ENCODE results near the gene PCDHA6.

PCDHA6 gene

GRCh38 chr5:140855772-140856674 is 28.3 kb downstream of the PCDHA6 start, which contains the start of gene PCDHA10:
PCDHA10 (plus strand) TSS chr5:140855897; CDS start chr5:140856049, 152 bp downstream.
- H4K20me1 ChIP-seq (ENCODE audit: insufficient read depth, low read length, poor library complexity, severe bottlenecking): no peaks in the 10 kb centered on the region
- H3K4me1 ChIP-seq (ENCODE audit: insufficient read depth, low read length, poor library complexity, severe bottlenecking): no peaks in the 10 kb centered on the region
- H3K79me2 ChIP-seq (ENCODE audit: insufficient read depth, low read length): no peaks in the 10 kb centered on the region
- H3K9ac ChIP-seq (ENCODE audit: low read depth, low read length, poor library complexity, severe bottlenecking): no peak within 1 kb of the TSS
- H3K9me3 ChIP-seq (ENCODE audit: insufficient read depth, low read depth, low read length): no peaks in the 10 kb centered on the region
- H3K4me3 ChIP-seq (ENCODE audit: low read length, poor library complexity, severe bottlenecking): no peak within 1 kb of the TSS
- no peaks in the 10 kb centered on the region for H3K27me3 ChIP-seq (ENCODE audit: insufficient read depth, low read length, poor library complexity, severe bottlenecking)
- TF ChIP-seq CTCF (conservative IDR thresholded peaks at IDR 0.05; ENCODE audit: low read length) (peak; percentile 47), EZH2phosphoT487 (IDR thresholded peaks at IDR 0.05; ENCODE audit: borderline replicate concordance) (no peak)
- no peaks in the 10 kb centered on the region for H3F3A ChIP-seq (ENCODE audit: low read depth)
- no peak within 1 kb of the TSS for H3K4me2 ChIP-seq (ENCODE audit: low read depth, low read length, poor library complexity, severe bottlenecking)
- H2AFZ ChIP-seq (ENCODE audit: low read length): no peak within 1 kb of the TSS
- H3K9me2 ChIP-seq (replicated peaks; ENCODE audit: low read depth, low read length): no peaks in the 10 kb centered on the region
- H3K36me3 ChIP-seq (ENCODE audit: insufficient read depth, low read length): no peaks in the 10 kb centered on the region

- Histone ChIP-seq H3K4me3 (ENCODE audit: low read length, poor library complexity, severe bottlenecking) (no peak overlapping the region), H4K20me1 (ENCODE audit: insufficient read depth, low read length, poor library complexity, severe bottlenecking) (no peaks in the 10 kb centered on the region), H3K4me2 (ENCODE audit: low read depth, low read length, poor library complexity, severe bottlenecking) (no peak overlapping the region), H3K36me3 (ENCODE audit: insufficient read depth, low read length) (no peaks in the 10 kb centered on the region), H3K79me2 (ENCODE audit: insufficient read depth, low read length) (no peaks in the 10 kb centered on the region), H3K9ac (ENCODE audit: low read depth, low read length, poor library complexity, severe bottlenecking) (no peak overlapping the region), H2AFZ (ENCODE audit: low read length) (no peak overlapping the region), H3F3A (ENCODE audit: low read depth) (no peaks in the 10 kb centered on the region), H3K27me3 (ENCODE audit: insufficient read depth, low read length, poor library complexity, severe bottlenecking) (no peaks in the 10 kb centered on the region), H3K9me2 (replicated peaks; ENCODE audit: low read depth, low read length) (no peaks in the 10 kb centered on the region), H3K9me3 (ENCODE audit: insufficient read depth, low read depth, low read length) (no peaks in the 10 kb centered on the region), H3K4me1 (ENCODE audit: insufficient read depth, low read length, poor library complexity, severe bottlenecking) (no peaks in the 10 kb centered on the region)
- TF ChIP-seq CTCF (conservative IDR thresholded peaks at IDR 0.05; ENCODE audit: low read length) (no peak), EZH2phosphoT487 (IDR thresholded peaks at IDR 0.05; ENCODE audit: borderline replicate concordance) (no peak)
These were observed 29.6 kb downstream of the PCDHA6 start for GRCh38 chr5:140857177-140857986.

DNA sequence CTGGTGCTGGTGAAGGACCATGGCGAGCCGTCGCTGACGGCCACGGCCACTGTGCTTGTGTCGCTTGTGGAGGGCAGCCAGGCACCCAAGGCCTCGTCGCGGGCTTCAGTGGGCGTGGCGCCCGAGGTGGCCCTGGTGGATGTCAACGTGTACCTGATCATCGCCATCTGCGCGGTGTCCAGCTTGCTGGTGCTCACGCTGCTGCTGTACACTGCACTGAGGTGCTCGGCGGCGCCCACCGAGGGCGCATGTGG is 30.2 kb downstream of the PCDHA6 start:
- TF ChIP-seq CTCF (conservative IDR thresholded peaks at IDR 0.05; ENCODE audit: low read length) (no peak), EZH2phosphoT487 (IDR thresholded peaks at IDR 0.05; ENCODE audit: borderline replicate concordance) (no peak)
- no peak overlapping the region for H3K9ac ChIP-seq (ENCODE audit: low read depth, low read length, poor library complexity, severe bottlenecking)
- H3K27me3 ChIP-seq (ENCODE audit: insufficient read depth, low read length, poor library complexity, severe bottlenecking): no peaks in the 10 kb centered on the region
- H3K4me2 ChIP-seq (ENCODE audit: low read depth, low read length, poor library complexity, severe bottlenecking): no peak overlapping the region
- H3F3A ChIP-seq (ENCODE audit: low read depth): no peaks in the 10 kb centered on the region
- no peaks in the 10 kb centered on the region for H4K20me1 ChIP-seq (ENCODE audit: insufficient read depth, low read length, poor library complexity, severe bottlenecking)
- H3K9me3 ChIP-seq (ENCODE audit: insufficient read depth, low read depth, low read length): no peaks in the 10 kb centered on the region
- no peaks in the 10 kb centered on the region for H3K4me1 ChIP-seq (ENCODE audit: insufficient read depth, low read length, poor library complexity, severe bottlenecking)
- no peaks in the 10 kb centered on the region for H3K9me2 ChIP-seq (replicated peaks; ENCODE audit: low read depth, low read length)
- no peak overlapping the region for H2AFZ ChIP-seq (ENCODE audit: low read length)
- no peak overlapping the region for H3K4me3 ChIP-seq (ENCODE audit: low read length, poor library complexity, severe bottlenecking)
- H3K79me2 ChIP-seq (ENCODE audit: insufficient read depth, low read length): no peaks in the 10 kb centered on the region
- H3K36me3 ChIP-seq (ENCODE audit: insufficient read depth, low read length): no peaks in the 10 kb centered on the region
